Kidney (tissue), 14 donors: Measurements from ENCODE around the gene URI1. TPM values are rescaled to one million over a fixed set of nuclear protein-coding genes. Genes with fewer than 3 reads are reported as not detected.

Experiments used
- DNase-seq, 5 donors: peaks; one replicate each; pipeline ENCODE4 v3.0.0-alpha.2; 2013 to 2020
- FAIRE-seq: peaks from 2 replicates; lab custom pipeline; 2012; peaks lifted over from hg19 to GRCh38; lab: Jason Lieb, UNC
- H3K27ac ChIP-seq, 2 donors: one replicate each; pipeline ENCODE4 v1.7.0; 2013; ENCODE audit warnings: low read depth in 2 of 2, low read length in 2 of 2, inconsistent platforms in 1 of 2
- H3K27me3 ChIP-seq: one replicate; pipeline ENCODE4 v1.7.1; 2013; ENCODE audit warnings: low read length, inconsistent platforms; ENCODE audit not compliant: control insufficient read depth, insufficient read depth
- H3K36me3 ChIP-seq, 3 donors: one replicate each; pipeline versions ENCODE4 v1.7.0 to v1.7.1; 2013; ENCODE audit warnings: low read length in 3 of 3, control low read depth in 1 of 3, inconsistent platforms in 1 of 3; ENCODE audit not compliant: insufficient read depth in 3 of 3, control insufficient read depth in 2 of 3
- H3K4me1 ChIP-seq, 3 donors: one replicate each; pipeline versions ENCODE4 v1.7.0 to v1.7.1; 2013; ENCODE audit warnings: low read length in 3 of 3, inconsistent platforms in 1 of 3, low read depth in 1 of 3; ENCODE audit not compliant: control insufficient read depth in 2 of 3, insufficient read depth in 2 of 3
- H3K4me3 ChIP-seq, 3 donors: one replicate each; pipeline versions ENCODE4 v1.7.0 to v1.8.1; 2013; ENCODE audit warnings: low read length in 3 of 3, control low read depth in 1 of 3, inconsistent platforms in 1 of 3
- H3K9ac ChIP-seq, 3 donors: one replicate each; pipeline versions ENCODE4 v1.7.0 to v1.7.1; 2013; ENCODE audit warnings: low read length in 3 of 3, control low read depth in 1 of 3, inconsistent platforms in 1 of 3
- H3K9me3 ChIP-seq, 3 donors: one replicate each; pipeline versions ENCODE4 v1.7.0 to v1.7.1; 2013; ENCODE audit warnings: low read length in 3 of 3, control low read depth in 1 of 3, inconsistent platforms in 1 of 3; ENCODE audit not compliant: control insufficient read depth in 2 of 3, insufficient read depth in 1 of 3
- intact Hi-C: fragments of 100-400 bp; cut with DNase I; formaldehyde crosslinking; loops from one replicate; pipeline ENCODE4 v1.11.1; 2022
- polyA plus RNA-seq: library from polyadenylated mRNA; stranded (reverse); fragments of 350-450 nt; fragmentation: Illumina TruSeq; extraction: RNeasy Lipid Tissue Mini Kit (QIAGEN cat#74804); gene quantifications from one replicate; pipeline ENCODE4 v1.2.3, GENCODE V29; 2014; ENCODE audit warnings: low read depth, low replicate concordance; ENCODE audit not compliant: insufficient read depth
- total RNA-seq: library from RNA; stranded (reverse); fragmentation: NEBNext Ultra II Directional; extraction: Animal tissue kit (Norgen Biotek cat#: 25700); gene quantifications from one replicate; pipeline ENCODE4 v1.2.1, GENCODE V29; 2021
- TF ChIP-seq, protein P1 (sequence below): IDR thresholded peaks from 3 replicates; pipeline ENCODE4 v1.5.1; 2012; ENCODE audit warnings: mild to moderate bottlenecking, moderate library complexity, borderline replicate concordance; ENCODE audit not compliant: insufficient read depth; ENCODE audit errors: extremely low read depth
- donor health status: control.
- donor health status: control.
- donor health status: control.
- donor health status: control.
- donor health status: control.
- donor health status: DM: yes; HTN: yes; CAD: no.
- donor health status: Normal renal cell carcinoma (clear cell type).

The URI1 gene
- total and polyA plus RNA-seq, 2 donors from 2014 or later: 34.8 to 56.3 TPM

DNA sequence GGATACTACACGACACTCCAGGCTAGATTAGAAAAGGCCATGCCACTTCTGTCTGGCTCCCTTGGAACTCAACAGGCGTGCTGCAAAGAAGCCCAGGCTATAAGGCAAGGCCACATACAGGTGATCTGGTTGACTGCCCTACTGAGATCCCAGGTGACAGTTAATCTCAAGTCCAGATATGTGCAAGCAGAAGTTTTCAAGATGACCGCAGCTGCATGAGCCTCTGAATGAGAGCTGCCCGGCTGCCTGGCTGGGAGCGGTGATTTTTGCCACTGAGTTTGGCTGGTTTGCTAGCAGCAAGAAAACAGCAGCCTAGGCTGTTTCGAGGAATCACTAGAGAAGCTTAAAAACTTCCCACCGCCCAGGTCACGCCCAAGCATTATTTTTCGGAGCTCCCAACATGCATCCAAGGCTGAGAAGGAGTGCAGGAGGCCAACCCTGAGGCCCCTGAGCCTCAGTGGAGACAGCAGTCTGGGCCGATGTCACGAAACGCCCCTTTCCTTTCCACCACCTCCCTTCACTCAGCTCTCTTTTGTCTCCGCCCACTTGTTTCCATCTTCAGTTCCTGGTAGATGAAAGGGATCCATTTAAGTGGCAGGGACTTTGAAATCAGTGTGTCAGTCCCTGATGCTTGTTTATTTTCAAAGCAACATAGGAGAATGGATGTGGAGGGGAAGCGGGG, 14.0 kb upstream of the URI1 start:
- no peak for FAIRE-seq

DNA sequence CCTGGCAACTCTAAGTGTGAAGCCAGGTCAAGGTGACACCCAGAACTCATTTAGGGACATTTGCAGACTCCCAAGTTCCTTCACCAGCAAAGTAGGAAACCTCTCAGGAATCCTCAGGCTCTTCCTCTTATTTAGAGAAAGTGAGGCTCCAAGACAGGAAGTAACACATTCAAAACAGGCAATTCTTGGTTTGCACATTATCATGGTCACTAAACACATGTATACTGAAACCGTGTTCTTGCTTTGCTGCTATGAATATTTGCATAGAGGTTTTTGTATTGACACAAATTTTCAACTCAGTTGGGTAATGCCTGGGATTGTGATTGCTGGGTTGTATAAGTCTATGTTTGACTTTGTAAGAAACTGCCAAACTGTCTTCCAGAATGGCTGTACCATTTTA, 13.2 kb upstream of the URI1 start:
- H3K36me3 ChIP-seq: no peaks in the 10 kb centered on the region
- intact Hi-C loops: no loop called here
- no peak overlapping the region for H3K9ac ChIP-seq
- H3K27me3 ChIP-seq: no peaks in the 10 kb centered on the region
- TF ChIP-seq, protein P1, sequence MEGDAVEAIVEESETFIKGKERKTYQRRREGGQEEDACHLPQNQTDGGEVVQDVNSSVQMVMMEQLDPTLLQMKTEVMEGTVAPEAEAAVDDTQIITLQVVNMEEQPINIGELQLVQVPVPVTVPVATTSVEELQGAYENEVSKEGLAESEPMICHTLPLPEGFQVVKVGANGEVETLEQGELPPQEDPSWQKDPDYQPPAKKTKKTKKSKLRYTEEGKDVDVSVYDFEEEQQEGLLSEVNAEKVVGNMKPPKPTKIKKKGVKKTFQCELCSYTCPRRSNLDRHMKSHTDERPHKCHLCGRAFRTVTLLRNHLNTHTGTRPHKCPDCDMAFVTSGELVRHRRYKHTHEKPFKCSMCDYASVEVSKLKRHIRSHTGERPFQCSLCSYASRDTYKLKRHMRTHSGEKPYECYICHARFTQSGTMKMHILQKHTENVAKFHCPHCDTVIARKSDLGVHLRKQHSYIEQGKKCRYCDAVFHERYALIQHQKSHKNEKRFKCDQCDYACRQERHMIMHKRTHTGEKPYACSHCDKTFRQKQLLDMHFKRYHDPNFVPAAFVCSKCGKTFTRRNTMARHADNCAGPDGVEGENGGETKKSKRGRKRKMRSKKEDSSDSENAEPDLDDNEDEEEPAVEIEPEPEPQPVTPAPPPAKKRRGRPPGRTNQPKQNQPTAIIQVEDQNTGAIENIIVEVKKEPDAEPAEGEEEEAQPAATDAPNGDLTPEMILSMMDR: no peak
- DNase-seq: no peak
- no peaks in the 10 kb centered on the region for H3K4me1 ChIP-seq
- H3K9me3 ChIP-seq: no peaks in the 10 kb centered on the region
- H3K4me3 ChIP-seq: no peak overlapping the region
- no peak for FAIRE-seq
- no peak overlapping the region for H3K27ac ChIP-seq

More for the DNA sequence above, 14.0 kb upstream of the URI1 start:
- Histone ChIP-seq H3K9ac (no peak overlapping the region), H3K4me1 (no peaks in the 10 kb centered on the region), H3K27ac (no peak overlapping the region), H3K9me3 (no peaks in the 10 kb centered on the region), H3K27me3 (no peaks in the 10 kb centered on the region), H3K36me3 (no peaks in the 10 kb centered on the region), H3K4me3 (no peak overlapping the region)
- TF ChIP-seq, protein P1: no peak
- intact Hi-C loops: no loop called here
- peak in 2 of 5 donors; percentile 19 to 37 for DNase-seq

DNA sequence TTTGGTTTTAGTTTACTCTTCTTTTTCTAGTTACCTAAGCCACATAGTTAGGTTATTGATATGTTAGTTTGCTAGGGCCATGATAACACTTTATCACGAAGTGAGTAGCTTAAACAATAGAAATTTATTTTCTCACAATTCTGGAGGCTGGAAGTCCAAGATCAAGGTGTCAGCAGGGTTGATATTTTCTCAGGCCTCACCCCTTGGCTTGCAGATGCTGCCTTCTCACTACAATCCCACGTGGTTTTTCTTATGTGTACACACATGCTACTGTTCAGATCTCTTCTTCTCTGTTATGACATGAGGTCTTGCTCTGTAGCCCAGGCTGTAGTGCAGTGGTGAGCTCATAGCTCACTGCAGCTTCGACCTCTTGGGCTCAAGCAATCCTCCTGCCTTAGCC, 7.8 kb upstream of the URI1 start:
- no peaks in the 10 kb centered on the region for H3K27me3 ChIP-seq
- no peak overlapping the region for H3K27ac ChIP-seq
- H3K4me3 ChIP-seq: no peak overlapping the region
- intact Hi-C loops: no loop called here
- no peak for DNase-seq
- peaks cover 0 to 4% (median 0%) of the 10 kb centered on the region in 3 donors for H3K9me3 ChIP-seq
- no peak for FAIRE-seq
- no peaks in the 10 kb centered on the region for H3K36me3 ChIP-seq
- H3K4me1 ChIP-seq: no peaks in the 10 kb centered on the region
- no peak overlapping the region for H3K9ac ChIP-seq
- TF ChIP-seq, protein P1: no peak

DNA sequence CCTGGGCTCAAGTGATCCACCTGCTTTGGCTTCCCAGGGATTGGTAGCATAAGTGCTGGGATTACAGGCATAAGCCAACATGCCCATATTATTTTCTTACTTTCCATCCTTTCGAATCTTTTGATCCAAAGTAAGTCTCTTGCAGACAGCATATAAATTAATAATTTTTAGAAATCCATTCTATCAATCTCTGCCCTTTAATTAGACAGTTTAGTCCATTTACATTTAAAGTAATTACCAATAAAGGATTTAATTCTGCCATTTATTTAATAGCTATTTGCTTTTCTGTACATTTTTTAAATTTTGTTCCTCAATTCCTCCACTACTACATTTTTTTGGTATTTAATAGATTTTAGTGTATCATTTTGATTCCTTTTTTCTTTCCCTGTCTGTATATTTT, 7.3 kb upstream of the URI1 start:
- intact Hi-C loops: no loop called here
- Histone ChIP-seq H3K9me3 (peaks cover 0 to 4% (median 0%) of the 10 kb centered on the region in 3 donors), H3K27me3 (no peaks in the 10 kb centered on the region), H3K4me3 (no peak overlapping the region), H3K4me1 (no peaks in the 10 kb centered on the region), H3K27ac (no peak overlapping the region), H3K9ac (no peak overlapping the region), H3K36me3 (no peaks in the 10 kb centered on the region)
- no peak for DNase-seq
- no peak for FAIRE-seq
- TF ChIP-seq, protein P1: no peak
